ENCODE results near the gene CYSRT1. TPM values are rescaled to one million over a fixed set of nuclear protein-coding genes. Genes with fewer than 3 reads are reported as not detected.
A peak's percentile ranks its signal among the peaks of the same experiment; 100 is the strongest.

The CYSRT1 gene
- total and polyA plus RNA-seq, 7 experiments from 2014 or later: 0.45 to 0.63 (median 0.49) TPM; not detected in 3

- H3K4me3 Mint-ChIP-seq: peak overlapping the region in 2 of 10 donors; percentile 23 to 41
- Histone ChIP-seq H3K4me1 (ENCODE audit: control insufficient read depth in 2 of 2, insufficient read depth in 2 of 2, low read length in 2 of 2) (peaks cover 5% of the 10 kb centered on the region in 2 donors), H3K36me3 (ENCODE audit: control insufficient read depth in 2 of 3, insufficient read depth in 3 of 3, low read length in 3 of 3) (peaks cover 0 to under 1% (median 0%) of the 10 kb centered on the region in 3 experiments), H3K27ac (ENCODE audit: low read depth, low read length) (no peak overlapping the region), H3K9me3 (ENCODE audit: control insufficient read depth in 2 of 3, low read length in 3 of 3) (no peaks in the 10 kb centered on the region), H3K4me3 (ENCODE audit: low read length) (no peak overlapping the region), H3K27me3 (ENCODE audit: control insufficient read depth in 2 of 2, insufficient read depth in 2 of 2, low read length in 2 of 2) (no peaks in the 10 kb centered on the region)
- no peak overlapping the region for H3K27ac Mint-ChIP-seq
- ChIA-PET POLR2A (interaction anchor here (0.9 to 4.9 kb wide), 4 partner anchors 16 to 135 kb away, joined by 3 to 42 read pairs (median 10); partner anchors contain the start of genes MAN1B1, NDOR1, TMEM203 and TUBB4B), CTCF (interaction anchor here (1.2 kb wide), 1 partner anchor 21 kb away, joined by 3 read pairs; the partner anchor contains the start of gene TPRN)
- no peaks in the 10 kb centered on the region for H3K9me3 Mint-ChIP-seq
- no peak for DNase-seq
- peaks cover 0 to 11% (median 3%) of the 10 kb centered on the region in 7 donors for H3K4me1 Mint-ChIP-seq
- ATAC-seq: no peak
- no peaks in the 10 kb centered on the region for H3K27me3 Mint-ChIP-seq
- intact Hi-C loops (cut with micrococcal nuclease): loop anchor here in 1 of 2 donors (5.0 to 10.0 kb wide), 2 partner anchors 277 to 674 kb away; partner anchors contain the start of genes C8G, FBXW5 and NOTCH1
- H3K36me3 Mint-ChIP-seq: no peaks in the 10 kb centered on the region
Observed at GRCh38 chr9:137221506-137222111, 3.4 kb upstream of the CYSRT1 start.

- Histone ChIP-seq H3K4me3 (ENCODE audit: low read length) (peak within 1 kb of the TSS; percentile 69), H3K4me1 (ENCODE audit: control insufficient read depth in 2 of 2, insufficient read depth in 2 of 2, low read length in 2 of 2) (peaks cover 8% of the 10 kb centered on the region in 2 donors), H3K36me3 (ENCODE audit: control insufficient read depth in 2 of 3, insufficient read depth in 3 of 3, low read length in 3 of 3) (no peaks in the 10 kb centered on the region), H3K27ac (ENCODE audit: low read depth, low read length) (peak within 1 kb of the TSS; percentile 80), H3K9me3 (ENCODE audit: control insufficient read depth in 2 of 3, low read length in 3 of 3) (no peaks in the 10 kb centered on the region), H3K27me3 (ENCODE audit: control insufficient read depth in 2 of 2, insufficient read depth in 2 of 2, low read length in 2 of 2) (no peaks in the 10 kb centered on the region)
- Mint-ChIP-seq H3K27ac (peak within 1 kb of the TSS in 5 of 9 donors; percentile 54 to 92 (median 75)), H3K4me3 (peak within 1 kb of the TSS; percentile 78 to 88 (median 82)), H3K27me3 (peaks cover 0 to 1% (median 0%) of the 10 kb centered on the region in 5 donors), H3K36me3 (no peaks in the 10 kb centered on the region), H3K9me3 (no peaks in the 10 kb centered on the region), H3K4me1 (peaks cover under 1 to 12% (median 4%) of the 10 kb centered on the region in 7 donors)
- intact Hi-C loops (cut with micrococcal nuclease): loop anchor here (1.0 to 10.0 kb wide), 17 partner anchors 14 to 675 kb away; partner anchors contain the start of genes ANAPC2 (in 2 of the 2), MAN1B1 (in 2 of the 2), NDOR1 (in 2 of the 2) and NELFB (in 2 of the 2)
- DNase-seq (peak in 4 of 9 donors; percentile 26 to 51 (median 31)), ATAC-seq (no peak)
- CTCF ChIA-PET: interaction anchor here (0.9 to 1.5 kb wide), 3 partner anchors 13 to 176 kb away, joined by 3 to 4 read pairs (median 3); partner anchors contain the start of genes NPDC1 and TPRN
- POLR2A ChIA-PET: interaction anchor here (0.8 to 4.9 kb wide), 19 partner anchors 13 to 152 kb away, joined by 3 to 42 read pairs (median 6); partner anchors contain the start of genes ANAPC2, MAN1B1, NDOR1 and SAPCD2
Observed at GRCh38 chr9:137222190-137223077, 2.5 kb upstream of the CYSRT1 start, which contains the start of gene RNF208. TSS of gene RNF208 (minus strand) at chr9:137222240. CDS start at chr9:137221212, 1,028 bp downstream.

- peak; percentile 97 for ATAC-seq
- H3K27me3 ChIP-seq (ENCODE audit: control insufficient read depth in 2 of 2, insufficient read depth in 2 of 2, low read length in 2 of 2): no peaks in the 10 kb centered on the region
- H3K4me1 ChIP-seq (ENCODE audit: control insufficient read depth in 2 of 2, insufficient read depth in 2 of 2, low read length in 2 of 2): peaks cover 9 to 11% of the 10 kb centered on the region in 2 donors
- peak overlapping the region in 7 of 9 donors; percentile 21 to 92 (median 75) for H3K27ac Mint-ChIP-seq
- CTCF ChIA-PET: interaction anchor here (0.5 to 1.5 kb wide), 5 partner anchors 12 to 226 kb away, joined by 3 to 4 read pairs (median 3); partner anchors contain the start of genes NPDC1 and SSNA1
- POLR2A ChIA-PET: interaction anchor here (0.5 to 4.9 kb wide), 25 partner anchors 13 to 153 kb away, joined by 3 to 42 read pairs (median 4); partner anchors contain the start of genes ANAPC2, MAN1B1, NDOR1 and NELFB
- H3K9me3 ChIP-seq (ENCODE audit: control insufficient read depth in 2 of 3, low read length in 3 of 3): no peaks in the 10 kb centered on the region
- intact Hi-C loops (cut with micrococcal nuclease): loop anchor here (1.0 to 10.0 kb wide), 17 partner anchors 13 to 676 kb away; partner anchors contain the start of genes ANAPC2 (in 2 of the 2), MAN1B1 (in 2 of the 2), NDOR1 (in 2 of the 2) and NELFB (in 2 of the 2)
- peak overlapping the region; percentile 78 to 88 (median 82) for H3K4me3 Mint-ChIP-seq
- peaks cover 0 to 6% (median 4%) of the 10 kb centered on the region in 5 donors for H3K27me3 Mint-ChIP-seq
- H3K27ac ChIP-seq (ENCODE audit: low read depth, low read length): peak overlapping the region; percentile 91
- no peaks in the 10 kb centered on the region for H3K9me3 Mint-ChIP-seq
- DNase-seq: peak; percentile 93 to 99 (median 99)
- peaks cover 5 to 15% (median 6%) of the 10 kb centered on the region in 7 donors for H3K4me1 Mint-ChIP-seq
- no peaks in the 10 kb centered on the region for H3K36me3 Mint-ChIP-seq
- H3K36me3 ChIP-seq (ENCODE audit: control insufficient read depth in 2 of 3, insufficient read depth in 3 of 3, low read length in 3 of 3): no peaks in the 10 kb centered on the region
- peak overlapping the region; percentile 86 for H3K4me3 ChIP-seq (ENCODE audit: low read length)
Observed at GRCh38 chr9:137223078-137223970, 1.6 kb upstream of the CYSRT1 start.

GRCh38 chr9:137225699-137226331 is 841 bp downstream of the CYSRT1 start:
- Mint-ChIP-seq H3K9me3 (no peaks in the 10 kb centered on the region), H3K36me3 (no peaks in the 10 kb centered on the region), H3K27ac (no peak overlapping the region), H3K27me3 (peaks cover 0 to 6% (median 4%) of the 10 kb centered on the region in 5 donors), H3K4me3 (peak overlapping the region in 1 of 10 donors; percentile 18), H3K4me1 (peaks cover 5 to 14% (median 6%) of the 10 kb centered on the region in 7 donors)
- ChIA-PET CTCF (interaction anchor here (0.8 to 2.3 kb wide), 6 partner anchors 11 to 179 kb away, joined by 3 to 13 read pairs (median 4); no protein-coding TSS in a partner anchor), POLR2A (interaction anchor here (0.6 to 3.2 kb wide), 6 partner anchors 15 to 139 kb away, joined by 3 to 9 read pairs (median 6); partner anchors contain the start of genes MAN1B1 and TUBB4B)
- ATAC-seq (no peak), DNase-seq (no peak)
- intact Hi-C loops (cut with micrococcal nuclease): loop anchor here in 1 of 2 donors (10.0 kb wide), 1 partner anchor 281 kb away; the partner anchor contains the start of genes C8G and FBXW5
- no peak overlapping the region for H3K4me3 ChIP-seq (ENCODE audit: low read length)
- no peak overlapping the region for H3K27ac ChIP-seq (ENCODE audit: low read depth, low read length)
- no peaks in the 10 kb centered on the region for H3K27me3 ChIP-seq (ENCODE audit: control insufficient read depth in 2 of 2, insufficient read depth in 2 of 2, low read length in 2 of 2)
- H3K9me3 ChIP-seq (ENCODE audit: control insufficient read depth in 2 of 3, low read length in 3 of 3): no peaks in the 10 kb centered on the region
- no peaks in the 10 kb centered on the region for H3K36me3 ChIP-seq (ENCODE audit: control insufficient read depth in 2 of 3, insufficient read depth in 3 of 3, low read length in 3 of 3)
- peaks cover 9 to 11% of the 10 kb centered on the region in 2 donors for H3K4me1 ChIP-seq (ENCODE audit: control insufficient read depth in 2 of 2, insufficient read depth in 2 of 2, low read length in 2 of 2)

All from naive thymus-derived CD4-positive, alpha-beta T cell (primary cell).